GM18520 (cell line): ENCODE results near the gene ZNF239.
"Not testable (repeated sequence)": the region's sequence is repeated elsewhere in the genome, so short reads cannot be mapped to it uniquely, and the experiment has no call there.

ENCODE experiments used
- ATAC-seq: cut with Tn5 transposase; IDR thresholded peaks from one replicate; pipeline ENCODE4 v1.9.1; 2021; ENCODE audit not compliant: unreplicated experiment

Gene ZNF239

GRCh38 chr10:43574001-43574892, at the start of gene ZNF239:
Gene ZNF239 (minus strand): TSS chr10:43574616. CDS start chr10:43558079, 16,537 bp downstream.
- ATAC-seq, result peak; percentile 86

- ATAC-seq, result no peak
These were observed 48.9 kb upstream of the ZNF239 start for GRCh38 chr10:43623351-43623750.

GRCh38 chr10:43622038-43622437, 47.6 kb upstream of the ZNF239 start:
- ATAC-seq, result no peak

GRCh38 chr10:43619368-43619767, 45.0 kb upstream of the ZNF239 start:
- no peak for ATAC-seq

- ATAC-seq, result no peak
These were observed 42.4 kb upstream of the ZNF239 start for GRCh38 chr10:43616697-43617370.

- ATAC-seq, result no peak
These were observed 36.2 kb upstream of the ZNF239 start for GRCh38 chr10:43610636-43611035.

GRCh38 chr10:43607199-43607573, 32.8 kb upstream of the ZNF239 start:
- no peak for ATAC-seq

- peak; percentile 95 for ATAC-seq
These were observed 32.1 kb upstream of the ZNF239 start, which contains the start of gene ZNF485 for GRCh38 chr10:43606323-43607198. Gene ZNF485 (plus strand): TSS chr10:43606438. CDS start chr10:43607051, 613 bp downstream.

GRCh38 chr10:43605850-43606322, 31.5 kb upstream of the ZNF239 start:
- no peak for ATAC-seq

GRCh38 chr10:43601576-43601975, 27.2 kb upstream of the ZNF239 start:
- not testable (repeated sequence) for ATAC-seq

- no peak for ATAC-seq
These were observed 24.9 kb upstream of the ZNF239 start for GRCh38 chr10:43599333-43599732.

GRCh38 chr10:43598446-43598845, 24.0 kb upstream of the ZNF239 start:
- no peak for ATAC-seq

GRCh38 chr10:43596546-43596945, 22.1 kb upstream of the ZNF239 start:
- no peak for ATAC-seq

- ATAC-seq, result no peak
These were observed 21.4 kb upstream of the ZNF239 start for GRCh38 chr10:43595739-43596298.

- peak; percentile 96 for ATAC-seq
These were observed 20.7 kb upstream of the ZNF239 start for GRCh38 chr10:43594944-43595589.

- no peak for ATAC-seq
These were observed 17.0 kb upstream of the ZNF239 start for GRCh38 chr10:43591303-43591904.

- ATAC-seq, result not testable (repeated sequence)
These were observed 12.3 kb upstream of the ZNF239 start for GRCh38 chr10:43586730-43587115.

- ATAC-seq, result no peak
These were observed 11.7 kb upstream of the ZNF239 start for GRCh38 chr10:43585981-43586729.

- ATAC-seq, result no peak
These were observed 10.6 kb upstream of the ZNF239 start for GRCh38 chr10:43585046-43585445.
